ENCODE measurements around the gene KLHL29.

KLHL29 gene

GRCh38 chr2:23561088-23561487, 176.1 kb downstream of the KLHL29 start:
- DNase-seq (ENCODE audit: low spot score): no peak
- Histone ChIP-seq H3K4me3 (ENCODE audit: low read length in 2 of 2) (no peak overlapping the region), H4K91ac (ENCODE audit: low read depth, low read length, poor library complexity) (no peak overlapping the region), H3K9ac (ENCODE audit: low read depth, low read length, poor library complexity) (peak overlapping the region; percentile 47), H3K9me3 (replicated peaks in 1 of 2; ENCODE audit: control insufficient read depth in 2 of 2, insufficient read depth in 1 of 2, low read depth in 1 of 2, low read length in 2 of 2) (no peaks in the 10 kb centered on the region), H2BK120ac (ENCODE audit: low read depth, low read length) (no peak overlapping the region), H2BK5ac (ENCODE audit: low read length) (no peak overlapping the region), H3K14ac (ENCODE audit: low read length) (no peak overlapping the region), H3K79me1 (ENCODE audit: low read depth, low read length) (no peaks in the 10 kb centered on the region), H3K4me2 (ENCODE audit: insufficient read depth, low read length, poor library complexity, severe bottlenecking) (no peak overlapping the region), H3K36me3 (replicated peaks in 1 of 2; ENCODE audit: control insufficient read depth in 2 of 2, insufficient read depth in 2 of 2, low read length in 2 of 2) (no peaks in the 10 kb centered on the region), H2AFZ (ENCODE audit: low read length) (no peak overlapping the region), H3K27me3 (ENCODE audit: control insufficient read depth in 3 of 3, insufficient read depth in 3 of 3, low read depth in 1 of 3, low read length in 3 of 3) (no peaks in the 10 kb centered on the region), H3K27ac (replicated peaks; ENCODE audit: low read length) (no peak overlapping the region), H2AK5ac (ENCODE audit: low read depth, low read length) (no peak overlapping the region), H3K18ac (ENCODE audit: low read length) (peak overlapping the region; percentile 61), H2BK12ac (ENCODE audit: low read length) (peak overlapping the region; percentile 35), H3K23ac (ENCODE audit: low read depth, low read length, poor library complexity) (no peak overlapping the region), H4K8ac (ENCODE audit: low read depth, low read length) (no peak overlapping the region), H2BK15ac (ENCODE audit: low read length) (peak overlapping the region; percentile 45), H3K4me1 (ENCODE audit: control insufficient read depth in 2 of 2, insufficient read depth in 1 of 2, low read depth in 1 of 2, low read length in 2 of 2) (peaks cover 6 to 10% of the 10 kb centered on the region in 2 donors), H3K4ac (ENCODE audit: low read length) (no peak overlapping the region)
- no CpG with 5 or more reads among the region's 7 CpGs for WGBS, 2 donors (ENCODE audit: extremely low coverage in 2 of 2, insufficient read length in 2 of 2, insufficient replicate concordance in 1 of 2)

GRCh38 chr2:23561544-23561943, 176.6 kb downstream of the KLHL29 start:
- Histone ChIP-seq H3K18ac (ENCODE audit: low read length) (no peak overlapping the region), H3K4me1 (ENCODE audit: control insufficient read depth in 2 of 2, insufficient read depth in 1 of 2, low read depth in 1 of 2, low read length in 2 of 2) (peaks cover 10% of the 10 kb centered on the region in 2 donors), H3K14ac (ENCODE audit: low read length) (no peak overlapping the region), H3K4me3 (ENCODE audit: low read length in 2 of 2) (no peak overlapping the region), H2AK5ac (ENCODE audit: low read depth, low read length) (no peak overlapping the region), H2BK12ac (ENCODE audit: low read length) (no peak overlapping the region), H3K36me3 (replicated peaks in 1 of 2; ENCODE audit: control insufficient read depth in 2 of 2, insufficient read depth in 2 of 2, low read length in 2 of 2) (no peaks in the 10 kb centered on the region), H2BK15ac (ENCODE audit: low read length) (no peak overlapping the region), H3K27ac (replicated peaks; ENCODE audit: low read length) (no peak overlapping the region), H2BK120ac (ENCODE audit: low read depth, low read length) (no peak overlapping the region), H3K9me3 (replicated peaks in 1 of 2; ENCODE audit: control insufficient read depth in 2 of 2, insufficient read depth in 1 of 2, low read depth in 1 of 2, low read length in 2 of 2) (no peaks in the 10 kb centered on the region), H3K4ac (ENCODE audit: low read length) (no peak overlapping the region), H4K91ac (ENCODE audit: low read depth, low read length, poor library complexity) (no peak overlapping the region), H2BK5ac (ENCODE audit: low read length) (no peak overlapping the region), H3K27me3 (ENCODE audit: control insufficient read depth in 3 of 3, insufficient read depth in 3 of 3, low read depth in 1 of 3, low read length in 3 of 3) (no peaks in the 10 kb centered on the region), H4K8ac (ENCODE audit: low read depth, low read length) (no peak overlapping the region), H3K23ac (ENCODE audit: low read depth, low read length, poor library complexity) (no peak overlapping the region), H3K79me1 (ENCODE audit: low read depth, low read length) (no peaks in the 10 kb centered on the region), H3K9ac (ENCODE audit: low read depth, low read length, poor library complexity) (no peak overlapping the region), H2AFZ (ENCODE audit: low read length) (no peak overlapping the region), H3K4me2 (ENCODE audit: insufficient read depth, low read length, poor library complexity, severe bottlenecking) (no peak overlapping the region)
- DNase-seq (ENCODE audit: low spot score): no peak
- WGBS, 2 donors (ENCODE audit: extremely low coverage in 2 of 2, insufficient read length in 2 of 2, insufficient replicate concordance in 1 of 2): no CpG with 5 or more reads among the region's 9 CpGs

- peaks cover 8 to 15% of the 10 kb centered on the region in 2 donors for H3K4me1 ChIP-seq (ENCODE audit: control insufficient read depth in 2 of 2, insufficient read depth in 1 of 2, low read depth in 1 of 2, low read length in 2 of 2)
- DNase-seq (ENCODE audit: low spot score): no peak
- H3K23ac ChIP-seq (ENCODE audit: low read depth, low read length, poor library complexity): peak overlapping the region; percentile 21
- H2BK12ac ChIP-seq (ENCODE audit: low read length): no peak overlapping the region
- H3K79me1 ChIP-seq (ENCODE audit: low read depth, low read length): no peaks in the 10 kb centered on the region
- no peak overlapping the region for H3K4me2 ChIP-seq (ENCODE audit: insufficient read depth, low read length, poor library complexity, severe bottlenecking)
- H2BK5ac ChIP-seq (ENCODE audit: low read length): no peak overlapping the region
- H2AK5ac ChIP-seq (ENCODE audit: low read depth, low read length): no peak overlapping the region
- no peak overlapping the region for H3K4ac ChIP-seq (ENCODE audit: low read length)
- H4K8ac ChIP-seq (ENCODE audit: low read depth, low read length): no peak overlapping the region
- no peak overlapping the region for H4K91ac ChIP-seq (ENCODE audit: low read depth, low read length, poor library complexity)
- H3K36me3 ChIP-seq (replicated peaks in 1 of 2; ENCODE audit: control insufficient read depth in 2 of 2, insufficient read depth in 2 of 2, low read length in 2 of 2): no peaks in the 10 kb centered on the region
- H3K18ac ChIP-seq (ENCODE audit: low read length): peak overlapping the region; percentile 70
- no peak overlapping the region for H2BK15ac ChIP-seq (ENCODE audit: low read length)
- no peak overlapping the region for H3K4me3 ChIP-seq (ENCODE audit: low read length in 2 of 2)
- no peak overlapping the region for H3K9ac ChIP-seq (ENCODE audit: low read depth, low read length, poor library complexity)
- H3K9me3 ChIP-seq (replicated peaks in 1 of 2; ENCODE audit: control insufficient read depth in 2 of 2, insufficient read depth in 1 of 2, low read depth in 1 of 2, low read length in 2 of 2): no peaks in the 10 kb centered on the region
- no peaks in the 10 kb centered on the region for H3K27me3 ChIP-seq (ENCODE audit: control insufficient read depth in 3 of 3, insufficient read depth in 3 of 3, low read depth in 1 of 3, low read length in 3 of 3)
- WGBS, 2 donors (ENCODE audit: extremely low coverage in 2 of 2, insufficient read length in 2 of 2, insufficient replicate concordance in 1 of 2): no CpG with 5 or more reads among the region's 30 CpGs
- H3K27ac ChIP-seq (replicated peaks; ENCODE audit: low read length): no peak overlapping the region
- no peak overlapping the region for H3K14ac ChIP-seq (ENCODE audit: low read length)
- H2AFZ ChIP-seq (ENCODE audit: low read length): no peak overlapping the region
- no peak overlapping the region for H2BK120ac ChIP-seq (ENCODE audit: low read depth, low read length)
These were observed 177.2 kb downstream of the KLHL29 start for GRCh38 chr2:23562143-23562542.

- peak overlapping the region; percentile 45 for H3K9ac ChIP-seq (ENCODE audit: low read depth, low read length, poor library complexity)
- peak overlapping the region; percentile 30 for H3K4ac ChIP-seq (ENCODE audit: low read length)
- H3K79me1 ChIP-seq (ENCODE audit: low read depth, low read length): no peaks in the 10 kb centered on the region
- peak overlapping the region; percentile 77 for H2AK5ac ChIP-seq (ENCODE audit: low read depth, low read length)
- peak overlapping the region; percentile 85 for H3K14ac ChIP-seq (ENCODE audit: low read length)
- H3K9me3 ChIP-seq (replicated peaks in 1 of 2; ENCODE audit: control insufficient read depth in 2 of 2, insufficient read depth in 1 of 2, low read depth in 1 of 2, low read length in 2 of 2): no peaks in the 10 kb centered on the region
- peak overlapping the region; percentile 45 for H2BK15ac ChIP-seq (ENCODE audit: low read length)
- no peak overlapping the region for H3K4me2 ChIP-seq (ENCODE audit: insufficient read depth, low read length, poor library complexity, severe bottlenecking)
- no peak overlapping the region for H2AFZ ChIP-seq (ENCODE audit: low read length)
- no peak overlapping the region for H3K27ac ChIP-seq (replicated peaks; ENCODE audit: low read length)
- peak overlapping the region; percentile 52 for H3K23ac ChIP-seq (ENCODE audit: low read depth, low read length, poor library complexity)
- H3K27me3 ChIP-seq (ENCODE audit: control insufficient read depth in 3 of 3, insufficient read depth in 3 of 3, low read depth in 1 of 3, low read length in 3 of 3): no peaks in the 10 kb centered on the region
- DNase-seq (ENCODE audit: low spot score): no peak
- peak overlapping the region; percentile 41 for H2BK120ac ChIP-seq (ENCODE audit: low read depth, low read length)
- peaks cover 14 to 15% of the 10 kb centered on the region in 2 donors for H3K4me1 ChIP-seq (ENCODE audit: control insufficient read depth in 2 of 2, insufficient read depth in 1 of 2, low read depth in 1 of 2, low read length in 2 of 2)
- WGBS, 2 donors (ENCODE audit: extremely low coverage in 2 of 2, insufficient read length in 2 of 2, insufficient replicate concordance in 1 of 2): no CpG with 5 or more reads among the region's 10 CpGs
- peak overlapping the region; percentile 78 for H3K18ac ChIP-seq (ENCODE audit: low read length)
- peak overlapping the region; percentile 47 for H2BK5ac ChIP-seq (ENCODE audit: low read length)
- H3K4me3 ChIP-seq (ENCODE audit: low read length in 2 of 2): no peak overlapping the region
- H4K91ac ChIP-seq (ENCODE audit: low read depth, low read length, poor library complexity): no peak overlapping the region
- no peak overlapping the region for H4K8ac ChIP-seq (ENCODE audit: low read depth, low read length)
- H2BK12ac ChIP-seq (ENCODE audit: low read length): peak overlapping the region; percentile 7
- no peaks in the 10 kb centered on the region for H3K36me3 ChIP-seq (replicated peaks in 1 of 2; ENCODE audit: control insufficient read depth in 2 of 2, insufficient read depth in 2 of 2, low read length in 2 of 2)
These were observed 178.2 kb downstream of the KLHL29 start for GRCh38 chr2:23563151-23563550.
